AG09309 (cell line): ENCODE measurements around the gene TMEM234.

Source experiments
- DNase-seq: peaks from one replicate; pipeline ENCODE4 v3.0.0-alpha.2; 2010; ENCODE audit warnings: low read depth
- H3K4me3 ChIP-seq: 2 replicates; pipeline ENCODE4 v1.5.1; 2011; ENCODE audit warnings: mild to moderate bottlenecking, low read depth, low read length, moderate library complexity; ENCODE audit not compliant: control insufficient read depth
- CTCF ChIP-seq: IDR thresholded peaks from 2 replicates; pipeline ENCODE4 v1.5.1; 2011; ENCODE audit warnings: mild to moderate bottlenecking, low read depth, low read length, inconsistent platforms; ENCODE audit not compliant: insufficient read depth, control insufficient read depth; ENCODE audit errors: missing control alignments

TMEM234 gene

GRCh38 chr1:32247452-32247851, 25.3 kb upstream of the TMEM234 start:
- DNase-seq: no peak
- no peak overlapping the region for H3K4me3 ChIP-seq
- no peak for TF ChIP-seq CTCF

- no peak within 1 kb of the TSS for H3K4me3 ChIP-seq
- TF ChIP-seq CTCF: no peak
- DNase-seq: peak; percentile 80
Measured at GRCh38 chr1:32246888-32247273, 24.7 kb upstream of the TMEM234 start, which contains the start of gene FAM167B. Gene FAM167B, plus strand, starts transcription at chr1:32247222. Its CDS starts 200 bp downstream, at chr1:32247422.

- no peak overlapping the region for H3K4me3 ChIP-seq
- DNase-seq: no peak
- TF ChIP-seq CTCF: no peak
Measured at GRCh38 chr1:32242341-32242851, 20.2 kb upstream of the TMEM234 start.

GRCh38 chr1:32241001-32241763, 19.0 kb upstream of the TMEM234 start:
- H3K4me3 ChIP-seq: peak overlapping the region; percentile 67
- TF ChIP-seq CTCF: peak; percentile 9
- no peak for DNase-seq

- peak overlapping the region; percentile 67 for H3K4me3 ChIP-seq
- TF ChIP-seq CTCF: peak; percentile 34
- no peak for DNase-seq
Measured at GRCh38 chr1:32240140-32240951, 18.2 kb upstream of the TMEM234 start.

- TF ChIP-seq CTCF: no peak
- no peak for DNase-seq
- H3K4me3 ChIP-seq: peak overlapping the region; percentile 67; the same call in 1 of the 2 replicates
Measured at GRCh38 chr1:32239790-32240139, 17.6 kb upstream of the TMEM234 start.
